MM.1S (cell line): ENCODE results near the gene TERT.

ENCODE experiments used
- DNase-seq: peaks from one replicate; pipeline ENCODE4 v3.0.0-alpha.2; 2015
- H2AFZ ChIP-seq: fragments of 300-600 bp; sonication (generic); 2 replicates; pipeline ENCODE4 v1.6.0; 2016; ENCODE audit warnings: antibody characterized with exemption, low read length
- H3F3A ChIP-seq: fragments of 300-600 bp; sonication (generic); 2 replicates; pipeline ENCODE4 v1.6.1; 2016; ENCODE audit warnings: mild to moderate bottlenecking, antibody characterized with exemption, low read length, moderate library complexity, mixed read lengths; ENCODE audit not compliant: insufficient read depth
- H3K27ac ChIP-seq: fragments of 300-600 bp; sonication (generic); 2 replicates; pipeline ENCODE4 v1.5.1; 2016; ENCODE audit warnings: mild to moderate bottlenecking, low read length
- H3K27me3 ChIP-seq: fragments of 300-600 bp; sonication (generic); replicated peaks from 2 replicates; pipeline ENCODE4 v1.6.0; 2016; ENCODE audit warnings: low read length; ENCODE audit not compliant: insufficient read depth
- H3K36me3 ChIP-seq: fragments of 300-600 bp; sonication (generic); replicated peaks from 2 replicates; pipeline ENCODE4 v1.6.1; 2016; ENCODE audit warnings: mild to moderate bottlenecking, low read length, mixed read lengths; ENCODE audit not compliant: insufficient read depth
- H3K4me1 ChIP-seq: fragments of 300-600 bp; sonication (generic); 2 replicates; pipeline ENCODE4 v1.6.1; 2016; ENCODE audit warnings: low read length, mixed read lengths
- H3K4me2 ChIP-seq: fragments of 300-600 bp; sonication (generic); 2 replicates; pipeline ENCODE4 v1.6.0; 2016; ENCODE audit warnings: low read depth, low read length
- H3K4me3 ChIP-seq: fragments of 300-600 bp; sonication (generic); 2 replicates; pipeline ENCODE4 v1.5.1; 2016; ENCODE audit warnings: low read length, mixed read lengths
- H3K79me2 ChIP-seq: fragments of 300-600 bp; sonication (generic); 2 replicates; pipeline ENCODE4 v1.6.1; 2016; ENCODE audit warnings: mixed run types, low read length, mixed read lengths
- H3K9ac ChIP-seq: fragments of 300-600 bp; sonication (generic); 2 replicates; pipeline ENCODE4 v1.6.1; 2016; ENCODE audit warnings: low read length, mixed read lengths
- H3K9me2 ChIP-seq: fragments of 300-600 bp; sonication (generic); replicated peaks from 2 replicates; pipeline ENCODE4 v1.6.1; 2016; ENCODE audit warnings: mild to moderate bottlenecking, low read length, mixed read lengths; ENCODE audit not compliant: insufficient read depth
- H3K9me3 ChIP-seq: fragments of 300-600 bp; sonication (generic); replicated peaks from 2 replicates; pipeline ENCODE4 v1.6.1; 2016; ENCODE audit warnings: mild to moderate bottlenecking, low read length, mixed read lengths; ENCODE audit not compliant: insufficient read depth
- H4K20me1 ChIP-seq: fragments of 300-600 bp; sonication (generic); 2 replicates; pipeline ENCODE4 v1.6.1; 2016; ENCODE audit warnings: mild to moderate bottlenecking, low read length, moderate library complexity, mixed read lengths; ENCODE audit not compliant: insufficient read depth
- EZH2 ChIP-seq: fragments of 300-600 bp; sonication (generic); optimal IDR thresholded peaks from 2 replicates; pipeline ENCODE3; 2017; ENCODE audit warnings: low read depth, mild to moderate bottlenecking, antibody characterized with exemption, low read length, mixed read lengths
- EZH2phosphoT487 ChIP-seq: fragments of 300-600 bp; sonication (generic); IDR thresholded peaks from 2 replicates; pipeline ENCODE4 v1.6.1; 2018; ENCODE audit warnings: antibody characterized with exemption, low read length
- TF ChIP-seq, protein P1 (sequence below): fragments of 300-600 bp; sonication (generic); IDR thresholded peaks from 2 replicates; pipeline ENCODE4 v1.5.1; 2016; ENCODE audit warnings: antibody characterized with exemption, low read length, mixed read lengths

TERT gene

DNA sequence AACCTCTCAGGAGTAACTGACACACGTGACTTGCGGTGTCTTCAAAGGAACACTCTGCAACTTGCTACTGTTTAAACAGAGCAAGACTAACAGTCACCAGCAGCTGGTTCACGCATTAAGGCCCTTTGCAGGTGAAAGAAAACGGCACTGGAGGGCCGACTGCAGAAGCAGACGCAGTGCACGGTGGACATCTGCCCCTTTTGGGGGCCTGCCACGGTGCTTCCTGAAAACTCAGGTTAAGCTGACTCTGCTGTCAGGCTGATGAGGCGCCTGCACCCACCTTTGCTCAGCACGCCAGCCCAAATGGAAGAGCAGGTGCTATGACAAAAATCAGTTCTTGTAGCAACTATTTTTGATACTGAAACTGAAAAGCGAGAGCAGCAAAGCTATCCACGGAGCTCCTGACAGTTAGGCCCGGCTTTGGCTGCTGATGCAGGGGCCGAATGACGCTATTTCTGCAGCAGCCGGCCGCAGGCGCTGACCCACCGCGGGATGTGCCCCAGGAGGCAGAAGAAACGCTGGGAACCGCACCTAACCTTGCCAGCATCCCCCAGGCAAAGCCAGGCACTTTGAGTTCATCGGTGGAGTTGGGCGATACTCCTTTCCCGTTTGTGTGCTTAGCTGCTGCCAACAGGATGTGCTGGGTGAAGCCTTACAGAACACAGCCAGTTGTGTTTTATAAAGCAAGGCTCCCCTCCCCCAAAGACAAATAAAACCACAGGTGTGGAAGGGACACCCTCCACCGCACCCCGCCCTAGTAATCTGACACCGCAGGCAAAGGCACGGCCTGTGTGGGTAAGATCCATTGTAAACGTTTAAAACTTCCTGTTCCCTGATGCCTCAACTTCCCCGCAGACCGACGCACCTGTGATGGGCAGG, 21.1 kb upstream of the TERT start:
- Histone ChIP-seq H3K27ac (peak overlapping the region; percentile 99), H2AFZ (no peak overlapping the region), H3K27me3 (no peaks in the 10 kb centered on the region), H3K4me3 (peak overlapping the region; percentile 72), H3K9ac (peak overlapping the region; percentile 99), H3K9me2 (no peaks in the 10 kb centered on the region), H3K4me1 (peaks cover 92% of the 10 kb centered on the region), H3K4me2 (peak overlapping the region; percentile 98), H3K9me3 (no peaks in the 10 kb centered on the region), H4K20me1 (no peaks in the 10 kb centered on the region), H3K36me3 (peaks cover 35% of the 10 kb centered on the region), H3K79me2 (peaks cover 40% of the 10 kb centered on the region), H3F3A (peaks cover 92% of the 10 kb centered on the region)
- TF ChIP-seq, protein P1, sequence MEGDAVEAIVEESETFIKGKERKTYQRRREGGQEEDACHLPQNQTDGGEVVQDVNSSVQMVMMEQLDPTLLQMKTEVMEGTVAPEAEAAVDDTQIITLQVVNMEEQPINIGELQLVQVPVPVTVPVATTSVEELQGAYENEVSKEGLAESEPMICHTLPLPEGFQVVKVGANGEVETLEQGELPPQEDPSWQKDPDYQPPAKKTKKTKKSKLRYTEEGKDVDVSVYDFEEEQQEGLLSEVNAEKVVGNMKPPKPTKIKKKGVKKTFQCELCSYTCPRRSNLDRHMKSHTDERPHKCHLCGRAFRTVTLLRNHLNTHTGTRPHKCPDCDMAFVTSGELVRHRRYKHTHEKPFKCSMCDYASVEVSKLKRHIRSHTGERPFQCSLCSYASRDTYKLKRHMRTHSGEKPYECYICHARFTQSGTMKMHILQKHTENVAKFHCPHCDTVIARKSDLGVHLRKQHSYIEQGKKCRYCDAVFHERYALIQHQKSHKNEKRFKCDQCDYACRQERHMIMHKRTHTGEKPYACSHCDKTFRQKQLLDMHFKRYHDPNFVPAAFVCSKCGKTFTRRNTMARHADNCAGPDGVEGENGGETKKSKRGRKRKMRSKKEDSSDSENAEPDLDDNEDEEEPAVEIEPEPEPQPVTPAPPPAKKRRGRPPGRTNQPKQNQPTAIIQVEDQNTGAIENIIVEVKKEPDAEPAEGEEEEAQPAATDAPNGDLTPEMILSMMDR, result no peak
- no peak for TF ChIP-seq EZH2phosphoT487
- no peak for TF ChIP-seq EZH2
- peak; percentile 98 for DNase-seq

DNA sequence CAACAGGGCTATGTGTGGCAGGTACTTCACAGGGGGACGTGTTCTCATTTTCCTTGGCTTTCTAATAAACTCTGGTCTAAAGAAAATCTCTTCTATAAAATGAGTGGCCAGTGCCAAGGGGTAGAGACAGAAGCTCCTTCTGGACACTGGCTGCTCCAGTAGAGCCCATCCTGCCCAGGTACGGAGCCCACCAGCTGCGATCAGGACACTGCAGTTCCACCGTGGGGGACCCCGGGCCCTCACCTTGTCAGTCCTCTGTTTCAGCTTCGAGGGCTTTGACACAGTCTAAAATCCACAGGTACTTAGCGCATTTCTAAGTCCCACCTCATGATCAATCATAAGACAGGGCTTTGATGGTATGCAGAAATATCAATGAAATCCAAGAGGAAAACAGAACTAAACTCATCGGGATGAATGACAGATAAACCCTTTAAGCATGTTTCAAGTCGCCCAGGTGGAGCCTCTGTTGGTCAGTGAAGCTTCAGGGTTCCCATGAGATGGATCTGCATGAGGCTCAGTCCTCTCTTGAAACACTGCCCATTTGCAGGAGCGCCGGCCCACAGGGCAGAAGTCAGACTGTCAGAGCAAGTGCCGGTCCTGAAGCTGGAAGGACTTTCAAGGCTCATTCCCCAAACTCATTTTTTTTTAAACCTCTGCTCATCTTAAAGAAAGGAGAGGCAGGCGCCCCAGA, 20.3 kb upstream of the TERT start:
- Histone ChIP-seq H3F3A (peaks cover 84% of the 10 kb centered on the region), H3K79me2 (peaks cover 32% of the 10 kb centered on the region), H3K27ac (peak overlapping the region; percentile 99), H3K9ac (peak overlapping the region; percentile 99), H4K20me1 (no peaks in the 10 kb centered on the region), H3K27me3 (no peaks in the 10 kb centered on the region), H2AFZ (no peak overlapping the region), H3K4me1 (peaks cover 90% of the 10 kb centered on the region), H3K4me2 (peak overlapping the region; percentile 98), H3K9me2 (no peaks in the 10 kb centered on the region), H3K4me3 (peak overlapping the region; percentile 72), H3K36me3 (peaks cover 27% of the 10 kb centered on the region), H3K9me3 (no peaks in the 10 kb centered on the region)
- TF ChIP-seq, protein P1, result no peak
- no peak for TF ChIP-seq EZH2
- no peak for TF ChIP-seq EZH2phosphoT487
- no peak for DNase-seq

DNA sequence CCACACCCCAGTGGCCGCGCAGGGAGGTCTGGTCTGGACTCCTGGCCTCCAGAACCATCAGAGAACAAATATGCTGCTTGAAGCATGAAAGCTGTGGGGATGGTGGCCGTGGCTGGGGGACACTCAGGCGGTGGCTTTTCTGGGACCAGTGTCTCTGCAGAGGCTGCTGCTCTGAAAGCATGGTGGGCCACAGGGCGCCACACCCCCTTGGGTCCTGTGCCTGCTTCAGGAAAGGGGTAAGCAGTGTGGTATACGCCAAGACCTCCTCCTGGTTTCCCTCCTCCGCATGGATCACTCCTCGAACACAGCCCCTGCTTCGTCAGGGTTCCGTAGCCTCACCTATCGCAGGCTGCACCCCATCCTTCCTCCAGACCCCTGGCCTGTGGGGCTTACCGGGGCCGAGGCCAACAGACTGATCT, 19.7 kb upstream of the TERT start:
- Histone ChIP-seq H3K9ac (peak overlapping the region; percentile 99), H3K27me3 (no peaks in the 10 kb centered on the region), H3K36me3 (peaks cover 21% of the 10 kb centered on the region), H4K20me1 (no peaks in the 10 kb centered on the region), H2AFZ (no peak overlapping the region), H3F3A (peaks cover 79% of the 10 kb centered on the region), H3K79me2 (peaks cover 26% of the 10 kb centered on the region), H3K27ac (peak overlapping the region; percentile 99), H3K9me2 (no peaks in the 10 kb centered on the region), H3K4me3 (peak overlapping the region; percentile 72), H3K9me3 (no peaks in the 10 kb centered on the region), H3K4me1 (peaks cover 85% of the 10 kb centered on the region), H3K4me2 (peak overlapping the region; percentile 98)
- peak; percentile 42 for DNase-seq
- TF ChIP-seq EZH2phosphoT487 (no peak), EZH2 (no peak)
- TF ChIP-seq, protein P1, result no peak
